ENCODE measurements around the gene RHEB.
"Not testable (repeated sequence)": the region's sequence is repeated elsewhere in the genome, so short reads cannot be mapped to it uniquely, and the experiment has no call there.

GRCh38 chr7:151536178-151536577 lies 16.5 kb upstream of the RHEB start:
- not testable (repeated sequence) for TF ChIP-seq CTCF, POLR2A (IDR thresholded peaks at IDR 0.05)

Measured in body of pancreas (tissue), 4 donors.